ENCODE measurements around the gene APBA1.

The APBA1 gene

DNA sequence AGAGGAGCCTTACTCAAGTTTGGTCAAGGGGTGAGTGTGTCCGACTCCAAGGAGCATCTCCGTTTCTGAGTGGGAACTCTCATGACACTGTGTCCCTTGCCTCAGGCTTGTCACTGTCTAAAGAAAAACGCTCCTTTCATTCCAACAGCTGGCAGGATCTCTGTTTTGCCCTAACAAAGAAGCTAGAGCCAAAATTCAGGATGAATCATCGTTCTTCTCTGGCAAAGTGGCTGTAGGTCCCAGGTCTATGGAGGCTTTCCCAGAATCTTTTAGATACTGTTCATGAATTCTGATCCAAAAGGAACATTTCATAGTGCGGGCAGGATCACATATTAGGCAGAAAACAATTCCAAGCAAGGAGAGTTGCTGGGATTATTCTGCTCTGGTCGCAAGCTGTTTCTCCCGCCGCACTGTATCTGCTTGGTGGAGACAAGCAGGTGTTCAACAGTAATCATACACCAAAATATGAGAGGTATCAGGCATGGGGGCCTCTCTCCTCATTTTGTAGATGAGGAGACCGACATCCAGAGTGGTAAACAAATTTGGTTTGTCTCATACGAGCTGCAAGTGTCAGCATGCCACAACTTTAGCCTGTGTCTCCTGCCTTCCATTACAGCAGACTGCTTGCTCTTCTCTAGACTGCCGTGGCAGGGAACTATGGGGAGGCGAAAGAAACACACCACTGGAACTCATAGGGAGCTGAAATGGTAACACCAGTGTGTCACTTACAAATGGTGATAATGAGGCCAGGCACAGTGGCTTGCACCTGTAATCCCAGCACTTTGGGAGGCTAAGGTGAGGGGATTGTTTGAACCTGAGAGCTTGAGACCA is 274.6 kb downstream of the APBA1 start:
- no peak for DNase-seq (ENCODE audit: low spot score)

DNA sequence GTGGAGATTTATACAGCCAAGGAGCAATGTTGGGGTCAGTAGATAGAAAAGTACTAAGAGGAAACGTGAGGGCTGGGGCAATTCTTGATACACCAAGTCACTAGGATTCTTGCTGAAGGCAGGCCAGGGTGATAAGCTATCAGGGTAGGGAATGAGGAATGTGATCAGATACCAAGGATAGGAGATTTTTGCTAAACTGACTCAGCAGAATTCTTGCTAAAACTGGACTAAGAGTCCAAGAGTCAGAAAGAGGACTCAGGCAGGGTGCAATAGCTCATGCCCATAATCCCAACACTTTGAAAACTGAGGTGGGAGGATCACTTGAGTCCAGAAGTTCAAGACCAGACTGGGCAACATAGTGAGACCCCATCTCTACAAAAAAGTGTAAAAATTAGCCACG is 275.4 kb downstream of the APBA1 start:
- DNase-seq (ENCODE audit: low spot score), result no peak

DNA sequence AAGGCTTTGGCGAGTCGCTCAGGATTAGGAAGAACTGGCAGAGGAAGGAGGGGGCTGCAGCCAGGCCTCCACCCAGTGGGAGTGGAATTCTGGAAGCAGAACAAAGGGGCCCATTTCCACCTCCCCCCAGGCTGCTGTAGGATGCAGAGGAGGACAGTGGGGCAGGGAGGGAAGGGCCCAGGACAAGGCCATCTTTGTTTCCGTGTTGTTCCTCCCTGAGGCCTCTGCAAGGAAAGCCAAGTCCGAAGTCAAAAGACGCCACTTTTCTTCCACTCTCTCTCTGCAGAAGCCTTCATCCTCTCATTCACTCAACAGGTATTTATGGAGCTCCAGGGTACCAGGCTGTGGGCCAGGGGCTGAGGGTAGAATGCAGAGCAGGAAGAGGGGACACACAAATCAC is 276.5 kb downstream of the APBA1 start:
- DNase-seq (ENCODE audit: low spot score), result no peak

DNA sequence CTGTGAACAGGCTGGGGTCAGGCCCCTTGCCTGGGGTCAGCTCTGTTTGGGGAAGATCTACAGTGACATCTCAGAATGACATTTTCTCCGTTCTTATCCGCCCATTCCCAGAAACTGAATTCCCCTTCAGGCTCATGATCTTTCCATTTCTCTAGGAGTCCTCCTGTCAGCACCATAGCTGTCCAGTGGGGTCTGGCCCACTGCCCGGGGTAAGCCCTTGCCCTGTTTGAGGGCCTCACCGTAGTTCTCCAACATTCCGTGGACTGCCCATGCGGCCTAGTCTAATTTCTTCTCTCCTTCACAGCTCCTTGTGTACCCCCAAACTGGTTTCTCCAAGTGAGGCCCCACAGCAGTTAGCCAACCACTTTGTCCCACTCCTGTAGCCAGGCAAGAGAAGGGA is 278.7 kb downstream of the APBA1 start:
- no peak for DNase-seq (ENCODE audit: low spot score)

DNA sequence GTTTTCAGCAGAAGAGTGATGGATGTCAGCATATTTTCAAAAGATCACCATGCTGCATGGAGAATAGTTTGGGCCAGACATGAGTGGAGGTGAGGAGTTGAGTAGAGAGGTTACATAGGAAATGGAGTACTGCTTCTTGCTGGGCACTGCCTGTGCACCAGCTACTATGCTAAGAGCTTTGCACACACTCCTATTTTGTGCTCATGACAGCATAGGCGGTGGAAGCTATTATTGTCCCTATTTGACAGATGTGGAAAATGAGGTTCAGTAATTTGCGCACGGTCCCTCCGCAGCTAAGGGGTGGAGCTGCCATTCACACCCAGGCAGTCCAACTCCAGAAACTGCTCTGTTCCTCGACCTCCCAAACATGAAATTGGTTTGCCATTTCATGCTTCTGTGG is 279.3 kb downstream of the APBA1 start:
- no peak for DNase-seq (ENCODE audit: low spot score)

DNA sequence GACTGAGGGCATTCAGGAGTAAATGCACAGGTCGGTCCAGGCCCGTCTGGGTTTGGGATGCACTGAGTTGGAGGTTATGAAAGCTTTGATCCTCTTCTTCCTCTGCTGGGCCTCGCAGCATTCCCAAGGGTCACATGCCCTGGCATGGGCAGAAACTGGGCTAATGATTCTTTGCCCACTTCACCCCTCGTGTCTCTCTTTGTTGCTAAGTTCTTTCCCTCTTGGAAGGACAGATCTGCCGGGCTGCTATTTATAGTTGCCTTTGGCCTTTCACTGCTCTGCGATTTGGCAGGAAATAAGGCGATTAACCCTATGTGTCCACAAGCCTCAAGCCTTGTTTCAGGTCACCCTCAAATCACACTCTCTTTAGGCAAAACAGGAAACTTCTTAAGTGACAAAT is 280.2 kb downstream of the APBA1 start:
- no peak for DNase-seq (ENCODE audit: low spot score)

DNA sequence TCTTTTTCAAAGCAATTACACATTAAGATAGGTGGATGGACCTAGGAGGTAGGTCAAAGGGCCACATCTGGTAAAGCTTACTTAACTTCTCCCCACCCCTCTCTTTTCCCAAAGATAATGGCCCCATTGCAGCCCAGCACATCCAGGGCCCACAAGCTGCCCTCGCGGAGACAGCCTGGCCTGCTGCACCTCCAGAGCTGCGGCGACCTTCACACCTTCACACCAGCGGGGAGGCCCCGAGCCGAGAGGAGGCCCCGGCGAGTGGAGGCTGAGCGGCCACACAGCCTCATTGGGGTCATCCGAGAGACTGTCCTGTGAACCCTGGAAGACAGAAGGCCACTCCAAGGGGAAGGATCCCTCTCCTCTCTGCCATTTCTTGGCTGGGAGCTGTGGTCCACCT is 280.7 kb downstream of the APBA1 start:
- no peak for DNase-seq (ENCODE audit: low spot score)

DNA sequence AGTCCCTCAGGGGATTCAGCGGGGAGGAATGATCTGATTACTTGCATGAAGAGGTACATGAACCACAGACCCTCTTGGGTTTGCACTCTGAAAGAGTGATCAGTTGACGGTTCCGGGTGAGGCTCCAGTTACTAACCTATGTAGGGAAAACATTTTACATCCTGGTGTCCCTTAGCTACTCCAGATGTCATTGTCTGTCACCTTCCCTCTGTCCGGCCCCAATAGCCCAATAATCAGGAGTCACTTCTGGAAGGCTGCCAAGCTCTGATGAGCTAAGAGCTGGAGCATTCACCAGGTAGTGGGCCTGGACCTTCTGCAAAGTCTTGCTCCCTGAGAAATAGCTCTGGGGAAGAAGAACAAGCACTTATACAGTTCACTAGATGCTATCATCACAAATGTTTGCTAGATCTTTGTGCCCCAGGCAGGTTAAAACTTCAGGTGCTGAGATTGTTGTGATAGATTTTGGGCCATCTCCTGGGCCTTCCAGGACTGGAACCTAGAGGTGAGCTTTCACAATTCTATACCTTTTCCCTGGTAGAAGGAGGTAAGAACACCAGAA is 282.7 kb downstream of the APBA1 start:
- no peak for DNase-seq (ENCODE audit: low spot score)

DNA sequence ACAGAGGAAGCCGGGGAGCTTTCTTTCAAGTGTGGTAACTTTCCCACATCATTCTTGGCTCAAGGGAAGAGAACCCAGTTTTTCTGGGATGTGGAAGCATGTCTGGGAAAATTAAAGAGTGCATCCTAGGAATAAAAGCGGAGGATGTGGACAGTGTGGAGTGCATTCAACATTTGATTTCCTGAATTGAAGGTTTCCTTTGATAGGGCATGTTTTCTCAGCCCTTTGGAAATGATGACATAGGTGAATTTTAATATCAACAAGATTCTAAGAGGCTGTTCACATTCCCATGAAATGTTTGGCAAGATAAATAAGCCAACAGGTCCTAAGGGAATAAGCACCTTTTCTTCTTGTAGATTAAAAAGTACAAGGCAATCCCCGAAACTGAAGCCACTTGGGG is 283.6 kb downstream of the APBA1 start:
- DNase-seq (ENCODE audit: low spot score), result no peak

DNA sequence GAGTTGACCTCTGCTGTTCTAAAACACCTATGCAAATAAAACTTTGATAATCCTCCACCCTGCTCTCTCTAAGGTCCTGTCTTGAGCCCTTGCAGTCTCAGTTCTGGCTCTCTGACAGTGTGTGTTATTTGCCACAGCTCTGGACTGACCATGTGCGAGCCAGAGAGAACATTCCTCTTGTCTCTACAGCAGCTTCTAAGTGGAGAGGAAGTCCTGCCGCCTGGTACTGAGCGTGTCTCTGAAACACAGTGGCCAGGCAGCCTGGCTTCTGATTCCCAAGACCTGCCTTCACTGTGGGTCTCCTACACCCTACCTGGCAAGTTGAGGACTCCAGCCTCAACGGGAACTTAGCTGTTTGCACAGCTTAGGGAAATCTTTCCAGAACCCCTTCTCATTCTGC is 285.5 kb downstream of the APBA1 start:
- no peak for DNase-seq (ENCODE audit: low spot score)

DNA sequence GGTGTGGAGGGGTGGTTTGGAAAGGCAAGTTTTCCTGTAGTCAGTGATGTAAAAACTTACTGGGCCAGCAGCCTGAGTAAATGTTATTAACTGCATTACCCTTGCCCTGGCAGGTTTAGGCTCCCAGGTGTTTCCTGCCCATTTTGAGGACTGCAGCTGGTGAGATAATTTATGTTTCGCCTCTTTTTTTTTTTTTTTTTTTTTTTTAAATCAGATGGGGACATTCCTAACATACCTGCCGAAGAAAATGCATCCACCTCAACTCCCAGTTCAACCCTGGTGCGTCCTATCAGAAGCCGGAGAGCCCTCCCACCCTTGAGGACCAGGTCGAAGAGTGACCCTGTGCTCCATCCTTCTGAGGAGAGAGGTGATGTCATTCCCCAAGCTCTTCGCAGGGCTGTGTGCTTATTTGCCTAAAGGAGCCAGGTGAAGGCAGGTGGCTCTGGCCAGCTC is 286.6 kb downstream of the APBA1 start:
- no peak for DNase-seq (ENCODE audit: low spot score)

DNA sequence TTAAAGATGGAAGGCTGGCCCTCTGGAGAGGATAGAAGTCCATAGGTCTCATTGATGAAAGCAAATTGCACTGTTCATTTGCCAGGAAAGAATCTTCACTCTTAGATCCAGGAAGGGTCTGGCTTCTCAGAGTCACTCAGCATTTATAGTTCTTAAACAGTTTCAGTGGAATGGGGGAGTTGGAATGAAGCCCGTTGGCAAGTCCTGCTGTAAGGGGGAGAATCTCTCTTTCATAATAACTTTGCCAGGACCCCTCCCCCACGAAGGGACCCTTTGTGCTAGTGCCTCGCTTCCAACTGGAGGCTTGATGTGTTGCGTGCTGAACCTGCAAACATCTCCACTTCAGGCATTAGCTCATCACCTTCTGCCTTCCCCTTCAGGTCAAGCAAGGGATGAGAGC is 290.0 kb downstream of the APBA1 start:
- no peak for DNase-seq (ENCODE audit: low spot score)

DNA sequence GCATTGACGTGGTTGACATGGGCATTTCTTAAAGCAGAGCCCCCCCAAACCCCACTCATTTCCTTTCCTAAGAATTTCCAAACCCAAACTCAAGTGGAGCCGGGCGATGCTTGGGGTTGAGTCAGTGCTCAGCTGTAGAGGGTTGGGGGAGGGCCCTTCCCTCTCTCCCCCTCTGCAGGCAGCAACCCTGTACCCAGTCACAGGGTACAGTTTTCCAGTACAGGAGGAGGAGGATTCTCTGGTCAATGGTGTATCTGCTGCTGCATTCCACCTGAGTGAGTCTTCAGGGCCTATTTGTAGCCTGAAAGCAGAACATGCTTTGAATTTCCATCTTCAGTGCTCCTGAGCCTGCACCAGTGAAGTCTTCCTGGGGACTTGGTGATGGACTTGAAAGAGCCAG is 291.4 kb downstream of the APBA1 start:
- DNase-seq (ENCODE audit: low spot score), result no peak

DNA sequence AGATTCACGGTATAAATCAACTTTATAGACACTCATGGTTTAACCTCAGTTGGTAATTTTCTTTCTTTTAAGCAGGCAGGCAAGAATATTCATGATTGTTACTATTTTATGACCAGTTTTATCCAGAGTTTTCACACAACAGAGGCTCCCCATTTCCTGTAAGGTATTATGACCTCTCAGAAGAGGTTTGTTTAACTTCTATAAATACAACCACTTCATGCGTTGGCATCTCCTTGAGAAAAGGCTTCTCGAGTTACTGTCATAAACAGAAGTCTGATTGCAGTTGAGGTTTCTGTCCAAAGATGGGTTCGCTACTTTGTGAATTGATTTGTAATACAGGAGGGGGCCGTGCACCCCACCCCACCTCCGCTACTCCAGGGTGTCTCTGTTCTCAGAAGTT is 291.9 kb downstream of the APBA1 start:
- no peak for DNase-seq (ENCODE audit: low spot score)

DNA sequence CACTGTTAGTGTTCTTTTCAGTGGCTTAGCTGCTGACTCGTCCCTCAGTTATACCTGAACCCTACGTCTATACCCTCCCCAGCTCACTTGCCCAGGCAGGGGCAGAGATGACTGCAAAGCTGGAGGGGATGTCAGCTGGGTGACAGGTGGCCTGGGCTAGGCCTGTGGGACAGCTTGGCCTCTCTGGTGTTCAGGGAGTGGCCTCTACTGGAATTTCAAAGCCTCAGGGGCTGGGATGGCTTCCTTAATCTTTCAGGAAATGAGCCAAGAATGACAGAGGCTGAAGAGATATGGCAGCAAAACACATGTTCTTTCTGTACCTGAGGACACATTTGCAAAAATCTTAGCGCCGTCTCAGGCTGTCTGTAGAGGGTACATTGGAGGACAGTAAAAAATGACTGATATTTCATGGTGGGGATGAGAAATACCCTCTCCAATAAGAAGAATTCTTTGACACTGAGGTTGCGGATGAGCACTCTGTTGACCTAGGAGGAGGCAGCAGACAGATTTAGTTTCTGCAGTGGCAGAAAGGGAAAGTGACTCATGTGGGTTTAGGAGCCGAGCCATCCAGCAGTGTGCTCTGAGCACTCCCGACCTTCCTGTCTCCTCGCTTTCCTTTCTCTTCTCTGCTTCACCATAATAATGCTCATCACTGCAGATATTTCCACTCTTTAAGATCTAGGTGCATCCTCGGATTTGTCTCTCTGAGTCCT is 292.7 kb downstream of the APBA1 start:
- no peak for DNase-seq (ENCODE audit: low spot score)

DNA sequence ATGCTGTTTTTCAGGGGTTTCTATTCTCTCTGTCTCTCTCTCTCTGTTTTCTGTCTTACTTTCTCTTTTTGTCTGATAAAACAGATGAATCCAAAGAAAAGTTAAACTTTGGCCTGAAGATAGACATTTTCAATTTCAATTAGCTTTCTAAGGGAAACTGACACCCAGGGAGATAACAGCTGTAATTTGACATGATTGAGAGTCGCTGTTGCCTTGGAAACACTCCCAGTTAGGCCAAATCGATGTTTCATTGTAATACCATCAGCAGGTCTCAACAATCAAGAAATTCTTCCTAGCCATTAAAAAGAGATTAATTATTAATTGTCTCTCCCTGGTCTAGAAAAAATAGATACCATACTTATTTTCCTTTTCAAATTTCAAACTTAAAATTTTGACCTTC is 294.2 kb downstream of the APBA1 start:
- DNase-seq (ENCODE audit: low spot score), result no peak

Measured in hematopoietic multipotent progenitor cell treated with erythropoietin and hydrocortisone succinate and interleukin-3 and kit ligand, for 15 days (in vitro differentiated cells).